Esophagus muscularis mucosa (tissue), 4 donors: ENCODE measurements around the gene CCDC188. TPM values are rescaled to one million over a fixed set of nuclear protein-coding genes. Genes with fewer than 3 reads are reported as not detected.

Source experiments
- DNase-seq: peaks from one replicate; pipeline ENCODE4 v3.0.0-alpha.2; 2017; ENCODE audit errors: extremely low spot score
- H3K27ac ChIP-seq, 4 donors: fragments of 200-600 bp; sonication (generic); replicated peaks in 1 of 4; 1 replicate in 3 of 4; 2 replicates in 1 of 4; pipeline ENCODE4 v1.5.1; 2016 to 2019; ENCODE audit warnings: mild to moderate bottlenecking in 1 of 4
- H3K27me3 ChIP-seq, 4 donors: fragments of 200-600 bp; sonication (generic); one replicate each; pipeline versions ENCODE4 v1.5.1 to v1.6.0; 2016 to 2019
- H3K36me3 ChIP-seq, 4 donors: fragments of 200-600 bp; sonication (generic); one replicate each; pipeline ENCODE4 v1.5.1; 2016 to 2019
- H3K4me1 ChIP-seq, 4 donors: fragments of 200-600 bp; sonication (generic); one replicate each; pipeline ENCODE4 v1.5.1; 2016 to 2019
- H3K4me3 ChIP-seq, 4 donors: fragments of 200-600 bp; sonication (generic); 1 replicate in 2 of 4; 2 replicates in 2 of 4; pipeline ENCODE4 v1.5.1; 2016 to 2019; ENCODE audit warnings: mild to moderate bottlenecking in 4 of 4, moderate library complexity in 1 of 4
- H3K9me3 ChIP-seq, 4 donors: fragments of 200-600 bp; sonication (generic); 1 replicate in 3 of 4; 2 replicates in 1 of 4; pipeline ENCODE4 v1.5.1; 2016 to 2019
- EP300 ChIP-seq: sonication (generic); formaldehyde crosslinking; IDR thresholded peaks from one replicate; pipeline ENCODE4 v1.6.1; 2017; ENCODE audit warnings: antibody characterized with exemption
- POLR2A ChIP-seq: fragments of 450-650 bp; IDR thresholded peaks from one replicate; pipeline ENCODE4 v1.6.1; 2017; ENCODE audit warnings: antibody characterized with exemption, moderate library complexity, mild to moderate bottlenecking, low read depth
- POLR2AphosphoS5 ChIP-seq, 2 donors: sonication (generic); formaldehyde crosslinking; IDR thresholded peaks; one replicate each; pipeline ENCODE4 v1.6.1; 2017; ENCODE audit warnings: antibody characterized with exemption in 2 of 2
- WGBS: methylation state at CpG from one replicate; pipeline ENCODE4 v1.1.5; 2018; 5-methylcytosine and 5-hydroxymethylcytosine counted together
- intact Hi-C: fragments of 100-400 bp; cut with DNase I; formaldehyde crosslinking; loops from one replicate; pipeline ENCODE4 v1.15.1; 2023
- total RNA-seq, 4 donors: library from RNA; depleted of rRNA; stranded (reverse); fragments of >200 nt; gene quantifications; one replicate each; pipeline versions ENCODE4 v1.1.0 to v1.2.1, GENCODE V29; 2016
- TF ChIP-seq, protein P1 (sequence below), 3 experiments: fragments of 200-600 bp in 2 of 3; fragments of 450-650 bp in 1 of 3; sonication (generic) in 2 of 3; IDR thresholded peaks; one replicate each; pipeline ENCODE4 v1.5.1; 2017 to 2019; ENCODE audit warnings: antibody characterized with exemption in 3 of 3, mild to moderate bottlenecking in 2 of 3, moderate library complexity in 1 of 3

The CCDC188 gene
- total RNA-seq, 4 donors from 2014 or later, result 0.17 to 1.4 (median 0.64) TPM

DNA sequence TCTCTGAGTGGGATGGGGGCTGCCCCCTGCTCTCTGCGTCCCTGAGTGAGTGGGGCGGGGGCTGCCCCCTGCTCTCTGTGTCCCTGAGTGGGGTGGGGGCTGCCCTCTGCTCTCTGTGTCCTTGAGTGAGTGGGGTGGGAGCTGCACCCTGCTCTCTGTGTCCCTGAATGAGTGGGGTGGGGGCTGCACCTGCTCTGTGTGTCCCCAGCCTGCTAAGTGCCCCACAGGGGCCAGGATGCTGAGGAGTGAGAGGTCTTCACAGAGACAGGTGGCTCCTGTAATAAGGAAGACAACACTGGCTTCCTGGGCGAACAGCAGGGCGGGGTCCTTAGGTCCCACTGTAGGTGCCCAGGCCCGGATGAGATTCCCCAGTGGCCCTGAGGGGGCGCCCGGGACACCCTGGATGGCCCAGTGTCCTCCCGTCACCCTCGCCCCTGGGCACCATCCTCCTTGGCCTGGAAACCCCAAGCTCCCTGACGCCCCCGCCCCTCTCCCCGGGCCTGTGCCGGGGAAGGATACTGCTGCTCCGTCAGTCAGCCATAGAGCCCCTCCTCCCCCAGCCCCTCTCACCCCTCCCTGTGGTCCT lies 3.8 kb upstream of the CCDC188 start:
- no CpG with 5 or more reads among the region's 14 CpGs for WGBS
- H3K27me3 ChIP-seq, result peaks cover 0 to 53% (median 4%) of the 10 kb centered on the region in 4 donors
- H3K4me1 ChIP-seq, result peaks cover 3 to 12% (median 8%) of the 10 kb centered on the region in 4 donors
- no peaks in the 10 kb centered on the region for H3K9me3 ChIP-seq
- H3K27ac ChIP-seq, result peak overlapping the region in 2 of 4 donors; percentile 27 to 34
- H3K36me3 ChIP-seq, result no peaks in the 10 kb centered on the region
- H3K4me3 ChIP-seq, result peak overlapping the region in 3 of 4 donors; percentile 24 to 40 (median 27)
- no peak for DNase-seq
- intact Hi-C loops, result loop anchor here (5.0 kb wide), 1 partner anchor 113 kb away; the partner anchor contains the start of gene RTN4R
- TF ChIP-seq POLR2AphosphoS5 (IDR thresholded peaks at IDR 0.05), result no peak
- TF ChIP-seq POLR2A, result no peak
- TF ChIP-seq EP300, result no peak
- TF ChIP-seq, protein P1, sequence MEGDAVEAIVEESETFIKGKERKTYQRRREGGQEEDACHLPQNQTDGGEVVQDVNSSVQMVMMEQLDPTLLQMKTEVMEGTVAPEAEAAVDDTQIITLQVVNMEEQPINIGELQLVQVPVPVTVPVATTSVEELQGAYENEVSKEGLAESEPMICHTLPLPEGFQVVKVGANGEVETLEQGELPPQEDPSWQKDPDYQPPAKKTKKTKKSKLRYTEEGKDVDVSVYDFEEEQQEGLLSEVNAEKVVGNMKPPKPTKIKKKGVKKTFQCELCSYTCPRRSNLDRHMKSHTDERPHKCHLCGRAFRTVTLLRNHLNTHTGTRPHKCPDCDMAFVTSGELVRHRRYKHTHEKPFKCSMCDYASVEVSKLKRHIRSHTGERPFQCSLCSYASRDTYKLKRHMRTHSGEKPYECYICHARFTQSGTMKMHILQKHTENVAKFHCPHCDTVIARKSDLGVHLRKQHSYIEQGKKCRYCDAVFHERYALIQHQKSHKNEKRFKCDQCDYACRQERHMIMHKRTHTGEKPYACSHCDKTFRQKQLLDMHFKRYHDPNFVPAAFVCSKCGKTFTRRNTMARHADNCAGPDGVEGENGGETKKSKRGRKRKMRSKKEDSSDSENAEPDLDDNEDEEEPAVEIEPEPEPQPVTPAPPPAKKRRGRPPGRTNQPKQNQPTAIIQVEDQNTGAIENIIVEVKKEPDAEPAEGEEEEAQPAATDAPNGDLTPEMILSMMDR (IDR thresholded peaks at IDR 0.05), result no peak

DNA sequence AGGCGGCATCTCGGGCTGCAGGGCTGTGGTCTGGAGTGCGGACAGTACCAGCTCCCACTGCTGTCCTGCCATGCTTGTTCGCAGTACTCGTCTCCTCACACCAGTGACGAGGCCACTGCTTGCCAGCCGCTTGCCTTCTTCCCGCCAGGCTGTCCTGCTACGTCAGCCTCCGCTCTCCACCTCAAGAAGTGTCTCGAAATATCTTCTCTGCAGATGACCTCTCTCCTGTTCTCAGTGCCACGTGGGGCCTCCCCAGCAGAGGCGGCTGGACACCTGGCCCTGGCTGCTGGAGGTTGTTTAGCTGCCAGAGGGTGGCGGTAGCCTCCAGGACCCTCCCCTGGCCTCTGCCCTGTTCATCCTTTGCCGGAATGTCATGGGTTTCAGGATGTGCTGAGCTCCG lies 3.1 kb upstream of the CCDC188 start:
- no peaks in the 10 kb centered on the region for H3K36me3 ChIP-seq
- no peak for DNase-seq
- H3K4me1 ChIP-seq, result peaks cover 3 to 12% (median 8%) of the 10 kb centered on the region in 4 donors
- H3K9me3 ChIP-seq, result no peaks in the 10 kb centered on the region
- no peak overlapping the region for H3K4me3 ChIP-seq
- peaks cover 0 to 52% (median 4%) of the 10 kb centered on the region in 4 donors for H3K27me3 ChIP-seq
- no peak for TF ChIP-seq POLR2A
- TF ChIP-seq, protein P1 (IDR thresholded peaks at IDR 0.05), result no peak
- no peak for TF ChIP-seq POLR2AphosphoS5 (IDR thresholded peaks at IDR 0.05)
- TF ChIP-seq EP300, result no peak
- WGBS, result 82% methylated on average over 12 of the region's 16 CpGs
- intact Hi-C loops, result no loop called here
- H3K27ac ChIP-seq, result no peak overlapping the region

DNA sequence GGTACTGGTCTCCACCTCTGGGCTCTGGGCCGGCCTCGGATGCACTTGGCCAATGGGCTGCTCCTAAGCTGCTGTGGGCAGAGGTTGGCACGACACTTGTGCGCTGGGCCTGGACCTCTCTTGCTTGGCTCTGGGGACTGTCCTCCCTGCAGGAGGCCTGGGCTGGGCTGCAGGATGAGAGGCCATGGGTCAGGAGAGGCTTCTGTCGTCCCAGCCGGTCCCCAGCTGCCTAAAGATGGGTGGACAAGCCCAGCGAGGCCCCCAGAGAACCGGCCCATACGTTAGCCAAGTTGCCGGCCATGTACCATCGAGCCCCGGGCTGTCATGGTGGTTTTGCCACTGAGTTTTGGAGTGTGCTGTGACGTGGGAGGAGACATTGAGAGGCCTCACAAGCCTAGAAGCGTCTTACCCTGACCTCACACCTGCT lies 1.6 kb upstream of the CCDC188 start:
- H3K27ac ChIP-seq, result no peak overlapping the region
- DNase-seq, result no peak
- H3K27me3 ChIP-seq, result peaks cover 0 to 37% (median 4%) of the 10 kb centered on the region in 4 donors
- no peaks in the 10 kb centered on the region for H3K36me3 ChIP-seq
- peaks cover 3 to 12% (median 8%) of the 10 kb centered on the region in 4 donors for H3K4me1 ChIP-seq
- H3K9me3 ChIP-seq, result no peaks in the 10 kb centered on the region
- intact Hi-C loops, result no loop called here
- TF ChIP-seq POLR2AphosphoS5 (IDR thresholded peaks at IDR 0.05) (no peak), EP300 (no peak), POLR2A (no peak)
- TF ChIP-seq, protein P1 (IDR thresholded peaks at IDR 0.05), result no peak
- no peak overlapping the region for H3K4me3 ChIP-seq
- WGBS, result 92% methylated on average over 5 of the region's 14 CpGs

DNA sequence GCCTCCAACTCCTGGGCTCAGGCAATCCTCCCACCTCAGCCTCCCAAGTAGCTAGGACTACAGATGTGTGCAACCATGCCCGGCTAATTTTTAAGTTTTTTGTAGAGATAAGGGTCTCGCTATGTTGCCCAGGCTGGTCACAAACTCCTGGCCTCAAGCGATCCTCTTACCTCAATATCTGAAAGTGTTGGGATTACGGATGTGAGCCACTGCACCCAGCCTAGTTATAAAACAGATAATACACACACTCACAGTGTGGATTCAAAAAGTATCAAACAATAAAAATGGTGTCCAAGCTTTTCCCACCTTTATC lies 377 bp upstream of the CCDC188 start:
- TF ChIP-seq, protein P1 (IDR thresholded peaks at IDR 0.05), result no peak
- TF ChIP-seq POLR2AphosphoS5 (IDR thresholded peaks at IDR 0.05) (no peak), EP300 (no peak), POLR2A (no peak)
- no peak for DNase-seq
- Histone ChIP-seq H3K4me1 (peaks cover 0 to 6% (median 5%) of the 10 kb centered on the region in 4 donors), H3K9me3 (no peaks in the 10 kb centered on the region), H3K36me3 (peaks cover 0 to 5% (median 0%) of the 10 kb centered on the region in 4 donors), H3K4me3 (no peak overlapping the region), H3K27ac (no peak overlapping the region), H3K27me3 (peaks cover 0 to 25% (median 4%) of the 10 kb centered on the region in 4 donors)
- 92% methylated on average over 4 of the region's 4 CpGs for WGBS
- intact Hi-C loops, result no loop called here
